Endothelial cell (in vitro differentiated cells): ENCODE data around the gene CARD6. TPM values are rescaled to one million over a fixed set of nuclear protein-coding genes. Genes with fewer than 3 reads are reported as not detected.
"Not testable (repeated sequence)": the region's sequence is repeated elsewhere in the genome, so short reads cannot be mapped to it uniquely, and the experiment has no call there.

Experiments
- DNase-seq: peaks from one replicate; pipeline ENCODE4 v3.0.0; 2021; ENCODE audit warnings: low spot score
- H3K27ac Mint-ChIP-seq: one replicate; pipeline ENCODE4 v1.8.0; 2021; ENCODE audit warnings: mixed read lengths, inconsistent platforms; ENCODE audit not compliant: unreplicated experiment
- H3K27me3 Mint-ChIP-seq: one replicate; pipeline ENCODE4 v1.8.0; 2021; ENCODE audit warnings: mild to moderate bottlenecking, moderate library complexity, mixed read lengths, inconsistent platforms; ENCODE audit not compliant: unreplicated experiment
- H3K36me3 Mint-ChIP-seq: one replicate; pipeline ENCODE4 v1.8.0; 2021; ENCODE audit warnings: mild to moderate bottlenecking, low read depth, mixed read lengths, inconsistent platforms; ENCODE audit not compliant: unreplicated experiment
- H3K4me1 Mint-ChIP-seq: one replicate; pipeline ENCODE4 v1.8.0; 2021; ENCODE audit warnings: mild to moderate bottlenecking, mixed read lengths, inconsistent platforms; ENCODE audit not compliant: unreplicated experiment
- H3K4me3 Mint-ChIP-seq: one replicate; pipeline ENCODE4 v1.8.0; 2021; ENCODE audit warnings: mild to moderate bottlenecking, mixed read lengths, inconsistent platforms; ENCODE audit not compliant: unreplicated experiment
- H3K9me3 Mint-ChIP-seq: one replicate; pipeline ENCODE4 v1.8.0; 2021; ENCODE audit warnings: mixed read lengths, inconsistent platforms; ENCODE audit not compliant: unreplicated experiment
- total RNA-seq: library from RNA; stranded (reverse); fragmentation: NEBNext Ultra II Directional; extraction: Animal tissue kit (Norgen Biotek cat#: 25700); gene quantifications from one replicate; pipeline ENCODE4 v1.2.1, GENCODE V29; 2021; ENCODE audit not compliant: unreplicated experiment
- TF ChIP-seq, protein P1 (sequence below): fragments of 200-600 bp; sonication (generic); IDR thresholded peaks from one replicate; pipeline ENCODE4 v1.5.0; 2021; ENCODE audit warnings: antibody characterized with exemption; ENCODE audit not compliant: unreplicated experiment

Gene CARD6
- total RNA-seq, 1 donor from 2014 or later, result 3.7 TPM

DNA sequence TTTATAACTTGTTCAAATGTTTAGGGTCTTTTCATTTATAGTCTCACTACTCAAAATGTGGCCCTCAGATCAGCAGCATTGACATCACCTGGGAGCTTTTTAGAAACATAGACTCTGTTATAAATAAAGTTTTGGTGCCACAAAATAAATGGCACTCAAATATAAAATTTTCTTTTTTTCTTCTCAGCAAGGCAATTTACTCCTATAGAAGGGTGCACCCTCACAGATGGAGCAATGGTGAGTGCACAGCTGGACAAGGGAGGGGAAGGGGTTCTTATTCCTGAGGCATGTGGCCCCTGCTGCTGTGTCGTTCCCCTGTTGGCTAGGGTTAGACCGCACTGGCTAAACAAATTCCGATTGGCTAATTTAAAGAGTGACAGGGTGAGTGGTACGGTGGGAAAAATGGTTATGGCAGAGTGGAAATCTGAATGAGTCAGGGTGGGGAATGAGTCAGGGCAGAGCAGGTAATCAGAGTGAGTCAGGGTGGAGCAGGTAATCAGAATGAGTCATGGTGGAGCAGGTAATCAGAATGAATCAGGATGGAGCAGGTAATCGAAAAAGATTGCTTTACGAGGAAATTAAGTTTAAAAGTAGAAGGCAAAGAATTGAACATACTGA lies 36.3 kb downstream of the CARD6 start:
- TF ChIP-seq, protein P1, sequence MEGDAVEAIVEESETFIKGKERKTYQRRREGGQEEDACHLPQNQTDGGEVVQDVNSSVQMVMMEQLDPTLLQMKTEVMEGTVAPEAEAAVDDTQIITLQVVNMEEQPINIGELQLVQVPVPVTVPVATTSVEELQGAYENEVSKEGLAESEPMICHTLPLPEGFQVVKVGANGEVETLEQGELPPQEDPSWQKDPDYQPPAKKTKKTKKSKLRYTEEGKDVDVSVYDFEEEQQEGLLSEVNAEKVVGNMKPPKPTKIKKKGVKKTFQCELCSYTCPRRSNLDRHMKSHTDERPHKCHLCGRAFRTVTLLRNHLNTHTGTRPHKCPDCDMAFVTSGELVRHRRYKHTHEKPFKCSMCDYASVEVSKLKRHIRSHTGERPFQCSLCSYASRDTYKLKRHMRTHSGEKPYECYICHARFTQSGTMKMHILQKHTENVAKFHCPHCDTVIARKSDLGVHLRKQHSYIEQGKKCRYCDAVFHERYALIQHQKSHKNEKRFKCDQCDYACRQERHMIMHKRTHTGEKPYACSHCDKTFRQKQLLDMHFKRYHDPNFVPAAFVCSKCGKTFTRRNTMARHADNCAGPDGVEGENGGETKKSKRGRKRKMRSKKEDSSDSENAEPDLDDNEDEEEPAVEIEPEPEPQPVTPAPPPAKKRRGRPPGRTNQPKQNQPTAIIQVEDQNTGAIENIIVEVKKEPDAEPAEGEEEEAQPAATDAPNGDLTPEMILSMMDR, result no peak
- no peaks in the 10 kb centered on the region for H3K36me3 Mint-ChIP-seq
- no peak for DNase-seq
- no peaks in the 10 kb centered on the region for H3K4me1 Mint-ChIP-seq
- H3K27ac Mint-ChIP-seq, result no peak overlapping the region
- H3K4me3 Mint-ChIP-seq, result peak overlapping the region; percentile 16
- H3K9me3 Mint-ChIP-seq, result peaks cover 10% of the 10 kb centered on the region
- peaks cover 1% of the 10 kb centered on the region for H3K27me3 Mint-ChIP-seq

DNA sequence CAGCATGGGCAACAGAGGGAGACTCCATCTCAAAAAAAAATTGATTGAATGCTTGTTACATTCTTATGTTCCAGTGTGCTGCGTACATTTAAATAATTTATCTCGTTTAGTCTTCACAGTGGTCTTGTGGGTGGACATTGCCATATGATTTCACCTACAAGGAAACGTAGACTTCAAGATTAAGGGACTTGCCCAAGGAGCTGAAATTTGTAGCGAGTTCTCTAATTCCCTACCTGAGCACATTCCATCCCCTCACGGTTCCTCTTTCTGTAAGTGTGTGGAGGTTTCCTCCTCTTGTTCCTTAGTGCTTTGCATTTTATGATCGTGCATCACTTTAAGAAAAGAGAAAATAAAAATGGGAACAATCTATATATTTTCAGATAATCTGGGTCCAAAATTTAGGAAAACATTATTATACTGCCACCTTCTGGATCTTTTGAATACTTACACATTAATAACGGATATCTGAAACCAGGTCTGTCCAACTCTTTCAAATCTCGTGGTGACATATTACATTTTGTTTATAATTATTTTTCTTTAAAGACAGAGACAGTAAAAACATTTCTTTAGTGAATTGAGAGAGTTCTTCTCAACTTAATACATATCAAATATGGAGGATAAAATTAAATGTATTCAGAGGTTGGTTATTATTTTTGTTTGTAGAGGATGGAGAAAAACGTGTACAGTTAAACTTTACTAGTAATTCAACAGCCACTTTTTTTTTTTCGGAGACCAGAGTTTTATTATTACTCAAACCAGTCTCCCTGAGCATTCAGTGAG lies 38.2 kb downstream of the CARD6 start:
- TF ChIP-seq, protein P1, result peak; percentile 84
- DNase-seq, result no peak
- Mint-ChIP-seq H3K4me3 (no peak overlapping the region), H3K36me3 (no peaks in the 10 kb centered on the region), H3K9me3 (peaks cover 10% of the 10 kb centered on the region), H3K27me3 (peaks cover under 1% of the 10 kb centered on the region), H3K4me1 (no peaks in the 10 kb centered on the region), H3K27ac (no peak overlapping the region)

GRCh38 chr5:40882291-40882690 lies 41.1 kb downstream of the CARD6 start:
- no peaks in the 10 kb centered on the region for H3K36me3 Mint-ChIP-seq
- H3K4me1 Mint-ChIP-seq, result no peaks in the 10 kb centered on the region
- H3K9me3 Mint-ChIP-seq, result peaks cover 6% of the 10 kb centered on the region
- no peak for DNase-seq
- H3K27me3 Mint-ChIP-seq, result no peaks in the 10 kb centered on the region
- H3K27ac Mint-ChIP-seq, result no peak overlapping the region
- no peak overlapping the region for H3K4me3 Mint-ChIP-seq
- TF ChIP-seq, protein P1, result no peak

DNA sequence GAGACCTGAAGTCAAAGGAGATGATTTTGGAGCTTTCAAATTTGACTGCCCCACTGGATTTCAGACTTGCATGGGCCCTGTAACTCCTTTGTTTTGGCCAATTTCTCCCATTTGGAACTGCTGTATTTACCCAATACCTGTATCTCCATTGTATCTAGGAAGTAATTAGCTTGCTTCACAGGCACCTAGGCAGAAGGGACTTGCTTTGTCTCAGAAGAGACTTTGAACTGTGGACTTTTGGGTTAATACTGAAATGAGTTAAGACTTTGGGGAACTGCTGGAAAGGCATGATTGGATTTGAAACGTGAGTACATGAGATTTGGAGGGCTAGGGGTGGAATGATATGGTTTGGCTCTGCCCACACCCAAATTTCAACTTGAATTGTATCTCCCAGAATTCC lies 41.9 kb downstream of the CARD6 start:
- not testable (repeated sequence) for H3K27me3 Mint-ChIP-seq, H3K36me3 Mint-ChIP-seq, DNase-seq, H3K9me3 Mint-ChIP-seq, H3K4me3 Mint-ChIP-seq, H3K27ac Mint-ChIP-seq, H3K4me1 Mint-ChIP-seq

- DNase-seq, H3K4me3 Mint-ChIP-seq, H3K27me3 Mint-ChIP-seq, H3K36me3 Mint-ChIP-seq, H3K27ac Mint-ChIP-seq, H3K9me3 Mint-ChIP-seq, H3K4me1 Mint-ChIP-seq: not testable (repeated sequence)
These were observed 54.6 kb downstream of the CARD6 start for GRCh38 chr5:40895440-40896425.
